Bronchial epithelial cell (primary cell): ENCODE results near the gene RNF34. TPM values are rescaled to one million over a fixed set of nuclear protein-coding genes. Genes with fewer than 3 reads are reported as not detected.
A peak's percentile ranks its signal among the peaks of the same experiment; 100 is the strongest.

Experiments used
- DNase-seq: peaks from one replicate; pipeline ENCODE4 v3.0.0-alpha.2; 2010; ENCODE audit warnings: low read depth
- FAIRE-seq: peaks from 2 replicates; lab custom pipeline; 2011; peaks lifted over from hg19 to GRCh38; lab: Jason Lieb, UNC
- H3K27me3 ChIP-seq: 2 replicates; pipeline ENCODE4 v1.5.1; 2011; ENCODE audit warnings: low read length; ENCODE audit not compliant: control insufficient read depth, insufficient read depth
- H3K36me3 ChIP-seq: 2 replicates; pipeline ENCODE4 v1.5.1; 2011; ENCODE audit warnings: low read length; ENCODE audit not compliant: control insufficient read depth, insufficient read depth
- H3K4me3 ChIP-seq: 2 replicates; pipeline ENCODE4 v1.5.1; 2011; ENCODE audit warnings: mild to moderate bottlenecking, low read depth, low read length, control low read depth
- CTCF ChIP-seq: IDR thresholded peaks from 2 replicates; pipeline ENCODE4 v1.5.1; 2011; ENCODE audit warnings: mild to moderate bottlenecking, moderate library complexity, low read length, control low read depth, inconsistent platforms; ENCODE audit not compliant: insufficient read depth, severe bottlenecking
- total RNA-seq: library from RNA; depleted of rRNA; stranded (reverse); fragments of >200 nt; gene quantifications from 2 replicates; pipeline ENCODE4 v1.2.1, GENCODE V29; 2014

The RNF34 gene
- total RNA-seq, result 49.5 and 144 TPM in 2 replicates

GRCh38 chr12:121399391-121400331 lies at the start of gene RNF34:
TSS of gene RNF34 (plus strand) at chr12:121400118. CDS start at chr12:121400213, 95 bp downstream.
- FAIRE-seq (no peak), DNase-seq (peak; percentile 93)
- no peak for TF ChIP-seq CTCF
- H3K4me3 ChIP-seq, result peak within 1 kb of the TSS; percentile 93
- H3K36me3 ChIP-seq, result no peaks in the 10 kb centered on the region
- no peaks in the 10 kb centered on the region for H3K27me3 ChIP-seq

GRCh38 chr12:121351820-121352681 lies 47.9 kb upstream of the RNF34 start, which contains the start of gene ANAPC5:
TSS of gene ANAPC5 (minus strand) at chr12:121352411. CDS start at chr12:121352340, 71 bp downstream.
- no peak for TF ChIP-seq CTCF
- FAIRE-seq, result peak; percentile 36
- H3K36me3 ChIP-seq, result peaks cover 2% of the 10 kb centered on the region
- DNase-seq, result peak; percentile 96
- peak within 1 kb of the TSS; percentile 61 for H3K4me3 ChIP-seq
- H3K27me3 ChIP-seq, result no peaks in the 10 kb centered on the region

GRCh38 chr12:121352682-121353018 lies 47.3 kb upstream of the RNF34 start:
- H3K36me3 ChIP-seq, result no peaks in the 10 kb centered on the region
- TF ChIP-seq CTCF, result no peak

GRCh38 chr12:121355818-121356217 lies 44.1 kb upstream of the RNF34 start:
- no peaks in the 10 kb centered on the region for H3K36me3 ChIP-seq
- no peak for TF ChIP-seq CTCF
- no peak overlapping the region for H3K4me3 ChIP-seq
- DNase-seq, result no peak
- FAIRE-seq, result no peak
- no peaks in the 10 kb centered on the region for H3K27me3 ChIP-seq

More at GRCh38 chr12:121352682-121353018, 47.3 kb upstream of the RNF34 start:
- FAIRE-seq (no peak), DNase-seq (no peak)
- Histone ChIP-seq H3K4me3 (peak overlapping the region; percentile 61), H3K27me3 (no peaks in the 10 kb centered on the region)

GRCh38 chr12:121356657-121357056 lies 43.3 kb upstream of the RNF34 start:
- FAIRE-seq (no peak), DNase-seq (no peak)

More at GRCh38 chr12:121356657-121357056, 43.3 kb upstream of the RNF34 start:
- TF ChIP-seq CTCF, result no peak
- no peaks in the 10 kb centered on the region for H3K27me3 ChIP-seq
- no peak overlapping the region for H3K4me3 ChIP-seq
- H3K36me3 ChIP-seq, result no peaks in the 10 kb centered on the region
